Suprapubic skin (tissue), 4 donors: ENCODE measurements around the gene MED13L. TPM values are rescaled to one million over a fixed set of nuclear protein-coding genes. Genes with fewer than 3 reads are reported as not detected.

ENCODE experiments used
- DNase-seq, 2 donors: peaks; one replicate each; pipeline ENCODE4 v3.0.0-alpha.2; 2019; ENCODE audit warnings: low spot score in 2 of 2
- H3K27ac ChIP-seq: fragments of 200-600 bp; sonication (generic); one replicate; pipeline ENCODE4 v1.5.1; 2019
- H3K27me3 ChIP-seq: fragments of 200-600 bp; sonication (generic); one replicate; pipeline ENCODE4 v1.5.1; 2019
- H3K36me3 ChIP-seq: fragments of 200-600 bp; sonication (generic); one replicate; pipeline ENCODE4 v1.5.1; 2019
- H3K4me1 ChIP-seq: fragments of 200-600 bp; sonication (generic); one replicate; pipeline ENCODE4 v1.5.1; 2019
- H3K4me3 ChIP-seq: fragments of 200-600 bp; sonication (generic); one replicate; pipeline ENCODE4 v1.5.1; 2019; ENCODE audit warnings: mild to moderate bottlenecking
- H3K9me3 ChIP-seq: fragments of 200-600 bp; sonication (generic); one replicate; pipeline ENCODE4 v1.5.1; 2019
- EP300 ChIP-seq: sonication (generic); formaldehyde crosslinking; IDR thresholded peaks from one replicate; pipeline ENCODE4 v1.6.1; 2017; ENCODE audit warnings: antibody characterized with exemption
- POLR2A ChIP-seq, 2 donors: fragments of 450-650 bp; IDR thresholded peaks; one replicate each; pipeline ENCODE4 v1.6.1; 2017; ENCODE audit warnings: antibody characterized with exemption in 2 of 2, mild to moderate bottlenecking in 2 of 2, moderate library complexity in 2 of 2
- POLR2AphosphoS5 ChIP-seq, 3 donors: sonication (generic); formaldehyde crosslinking; IDR thresholded peaks; one replicate each; pipeline ENCODE4 v1.6.1; 2017; ENCODE audit warnings: antibody characterized with exemption in 3 of 3
- WGBS: methylation state at CpG from one replicate; pipeline ENCODE4 v1.1.5; 2018; 5-methylcytosine and 5-hydroxymethylcytosine counted together
- total RNA-seq, 4 donors: library from RNA; depleted of rRNA; stranded (reverse); fragments of >200 nt; gene quantifications; one replicate each; pipeline ENCODE4 v1.1.0, GENCODE V29; 2016
- TF ChIP-seq, protein P1 (sequence below), 2 donors: fragments of 200-600 bp in 1 of 2; fragments of 450-650 bp in 1 of 2; sonication (generic) in 1 of 2; IDR thresholded peaks; one replicate each; pipeline ENCODE4 v1.5.1; 2016 to 2019; ENCODE audit warnings: antibody characterized with exemption in 2 of 2, mild to moderate bottlenecking in 1 of 2, moderate library complexity in 1 of 2

The MED13L gene
- total RNA-seq, 4 donors from 2014 or later, result 173 to 418 (median 228) TPM

DNA sequence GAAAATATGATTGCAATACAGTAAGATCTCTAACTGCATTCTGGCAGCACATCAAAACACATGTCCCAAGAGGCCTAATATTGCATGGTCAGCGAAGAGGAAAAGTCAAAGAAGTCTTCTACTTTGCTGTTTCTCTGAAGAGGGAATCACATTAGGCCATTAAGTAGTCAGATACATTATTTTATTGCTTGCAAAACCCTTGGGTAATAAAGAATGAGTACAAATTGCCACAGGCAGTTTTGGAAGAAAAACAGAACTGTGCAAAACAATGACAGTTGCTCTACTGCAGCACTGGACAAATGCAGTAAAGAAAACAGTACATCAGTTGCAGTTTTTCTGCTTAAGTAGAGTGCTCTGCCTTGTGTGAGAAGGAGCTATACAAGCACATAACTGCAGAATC, 211.9 kb downstream of the MED13L start:
- TF ChIP-seq, protein P1, sequence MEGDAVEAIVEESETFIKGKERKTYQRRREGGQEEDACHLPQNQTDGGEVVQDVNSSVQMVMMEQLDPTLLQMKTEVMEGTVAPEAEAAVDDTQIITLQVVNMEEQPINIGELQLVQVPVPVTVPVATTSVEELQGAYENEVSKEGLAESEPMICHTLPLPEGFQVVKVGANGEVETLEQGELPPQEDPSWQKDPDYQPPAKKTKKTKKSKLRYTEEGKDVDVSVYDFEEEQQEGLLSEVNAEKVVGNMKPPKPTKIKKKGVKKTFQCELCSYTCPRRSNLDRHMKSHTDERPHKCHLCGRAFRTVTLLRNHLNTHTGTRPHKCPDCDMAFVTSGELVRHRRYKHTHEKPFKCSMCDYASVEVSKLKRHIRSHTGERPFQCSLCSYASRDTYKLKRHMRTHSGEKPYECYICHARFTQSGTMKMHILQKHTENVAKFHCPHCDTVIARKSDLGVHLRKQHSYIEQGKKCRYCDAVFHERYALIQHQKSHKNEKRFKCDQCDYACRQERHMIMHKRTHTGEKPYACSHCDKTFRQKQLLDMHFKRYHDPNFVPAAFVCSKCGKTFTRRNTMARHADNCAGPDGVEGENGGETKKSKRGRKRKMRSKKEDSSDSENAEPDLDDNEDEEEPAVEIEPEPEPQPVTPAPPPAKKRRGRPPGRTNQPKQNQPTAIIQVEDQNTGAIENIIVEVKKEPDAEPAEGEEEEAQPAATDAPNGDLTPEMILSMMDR (IDR thresholded peaks at IDR 0.05), result no peak
- TF ChIP-seq POLR2A (IDR thresholded peaks at IDR 0.05) (no peak), EP300 (no peak), POLR2AphosphoS5 (IDR thresholded peaks at IDR 0.05) (no peak)
- Histone ChIP-seq H3K27me3 (no peaks in the 10 kb centered on the region), H3K36me3 (no peaks in the 10 kb centered on the region), H3K9me3 (no peaks in the 10 kb centered on the region), H3K4me1 (peaks cover 33% of the 10 kb centered on the region), H3K4me3 (no peak overlapping the region), H3K27ac (no peak overlapping the region)
- 40% methylated on average over 1 of the region's 1 CpG for WGBS
- DNase-seq, result no peak

DNA sequence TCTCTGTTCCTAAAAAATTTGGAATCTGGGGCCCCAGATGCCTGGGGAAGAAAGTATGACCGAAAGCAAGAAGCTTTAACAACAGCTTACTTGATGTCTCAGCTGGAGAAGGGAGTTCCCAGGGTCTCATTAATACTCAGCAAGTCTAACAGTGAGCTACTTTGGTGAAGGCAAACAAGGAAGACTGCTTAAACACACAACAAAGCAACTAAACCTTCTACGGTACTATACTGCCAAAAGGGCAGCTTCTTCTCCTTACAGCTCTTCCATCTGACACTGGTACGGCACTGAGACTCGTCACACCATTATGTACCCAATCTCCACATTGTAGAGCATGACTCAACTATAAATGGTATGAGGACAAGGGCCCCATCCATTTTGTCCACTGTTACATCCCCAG, 213.0 kb downstream of the MED13L start:
- Histone ChIP-seq H3K27me3 (no peaks in the 10 kb centered on the region), H3K4me1 (peaks cover 36% of the 10 kb centered on the region), H3K27ac (no peak overlapping the region), H3K36me3 (no peaks in the 10 kb centered on the region), H3K9me3 (no peaks in the 10 kb centered on the region), H3K4me3 (no peak overlapping the region)
- WGBS, result 82% methylated on average over 4 of the region's 4 CpGs
- DNase-seq, result no peak
- TF ChIP-seq EP300 (no peak), POLR2A (IDR thresholded peaks at IDR 0.05) (no peak), POLR2AphosphoS5 (IDR thresholded peaks at IDR 0.05) (no peak)
- TF ChIP-seq, protein P1 (IDR thresholded peaks at IDR 0.05), result no peak

DNA sequence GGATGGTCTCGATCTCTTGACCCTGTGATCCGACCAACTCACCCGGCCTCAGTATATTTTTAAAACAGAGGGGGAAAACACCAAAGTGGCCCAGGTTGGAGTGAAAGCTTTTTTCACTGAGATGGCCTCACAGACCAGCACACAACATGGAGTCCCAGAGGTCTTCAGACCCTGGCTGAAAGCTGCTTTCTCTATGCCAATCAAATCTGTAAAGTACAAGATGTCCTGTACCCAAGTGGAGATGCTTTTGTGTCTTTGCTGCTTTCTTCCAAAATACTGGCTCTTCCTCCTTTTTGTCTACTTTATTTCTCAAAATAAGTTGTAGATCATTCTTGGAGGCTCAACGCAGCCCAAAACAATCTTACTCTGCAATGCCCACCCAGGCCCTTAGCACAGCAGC, 214.8 kb downstream of the MED13L start:
- H3K4me3 ChIP-seq, result no peak overlapping the region
- no peak for DNase-seq
- peaks cover 32% of the 10 kb centered on the region for H3K4me1 ChIP-seq
- 93% methylated on average over 4 of the region's 4 CpGs for WGBS
- no peaks in the 10 kb centered on the region for H3K36me3 ChIP-seq
- no peaks in the 10 kb centered on the region for H3K27me3 ChIP-seq
- TF ChIP-seq POLR2AphosphoS5 (IDR thresholded peaks at IDR 0.05) (peak in 1 of 3 donors; percentile 49), EP300 (no peak)
- H3K9me3 ChIP-seq, result no peaks in the 10 kb centered on the region
- peak overlapping the region; percentile 60 for H3K27ac ChIP-seq

DNA sequence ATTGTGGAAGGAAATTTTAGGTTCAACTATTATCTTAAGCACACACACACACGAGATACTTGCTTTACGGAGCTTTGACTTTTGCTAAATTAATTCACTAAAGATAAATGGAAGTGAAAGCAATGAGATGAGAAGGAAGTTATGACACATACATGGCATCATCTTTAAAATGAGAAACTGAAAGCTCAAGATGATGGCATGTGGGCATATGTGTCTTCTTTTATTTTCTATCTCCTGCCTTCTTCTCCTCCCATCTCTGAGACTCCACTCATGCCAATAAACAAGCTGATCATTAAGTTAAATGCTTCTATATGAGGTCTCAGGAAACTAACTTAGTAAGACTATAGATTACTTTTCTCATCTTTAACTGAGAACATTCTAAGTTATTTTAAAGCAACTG, 216.7 kb downstream of the MED13L start:
- no peaks in the 10 kb centered on the region for H3K27me3 ChIP-seq
- H3K9me3 ChIP-seq, result no peaks in the 10 kb centered on the region
- no peak for DNase-seq
- H3K4me3 ChIP-seq, result no peak overlapping the region
- peaks cover 25% of the 10 kb centered on the region for H3K4me1 ChIP-seq
- no peaks in the 10 kb centered on the region for H3K36me3 ChIP-seq
- H3K27ac ChIP-seq, result no peak overlapping the region
- 38% methylated on average over 2 of the region's 2 CpGs for WGBS
- no peak for TF ChIP-seq POLR2A (IDR thresholded peaks at IDR 0.05)
- TF ChIP-seq POLR2AphosphoS5 (IDR thresholded peaks at IDR 0.05), result no peak
- TF ChIP-seq EP300, result no peak
- TF ChIP-seq, protein P1 (IDR thresholded peaks at IDR 0.05), result no peak

GRCh38 chr12:116059904-116060303, 217.6 kb downstream of the MED13L start:
- H3K27ac ChIP-seq, result no peak overlapping the region
- no peaks in the 10 kb centered on the region for H3K27me3 ChIP-seq
- TF ChIP-seq EP300 (no peak), POLR2AphosphoS5 (IDR thresholded peaks at IDR 0.05) (no peak), POLR2A (IDR thresholded peaks at IDR 0.05) (no peak)
- TF ChIP-seq, protein P1 (IDR thresholded peaks at IDR 0.05), result no peak
- no peaks in the 10 kb centered on the region for H3K36me3 ChIP-seq
- DNase-seq, result no peak
- WGBS, result 81% methylated on average over 4 of the region's 4 CpGs
- H3K4me1 ChIP-seq, result peaks cover 18% of the 10 kb centered on the region
- no peak overlapping the region for H3K4me3 ChIP-seq
- H3K9me3 ChIP-seq, result no peaks in the 10 kb centered on the region

DNA sequence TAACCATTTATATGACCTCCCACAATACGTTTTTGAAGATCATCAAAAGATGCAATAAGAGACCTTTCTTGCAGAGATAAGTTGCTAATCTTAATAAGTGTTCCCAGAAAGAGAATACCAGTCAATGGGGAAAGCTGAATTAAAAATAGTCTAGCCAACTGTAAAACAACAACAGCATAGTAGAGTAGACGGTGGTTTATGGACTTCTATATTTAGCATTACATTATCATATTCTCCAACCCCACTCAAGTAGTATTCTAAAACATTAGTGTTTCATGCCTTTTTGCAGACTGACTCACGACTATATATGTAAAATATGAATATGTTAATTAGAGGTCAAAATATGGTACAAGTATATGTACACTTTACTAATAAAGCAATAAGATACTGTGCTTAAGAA, 218.9 kb downstream of the MED13L start:
- Histone ChIP-seq H3K27ac (no peak overlapping the region), H3K27me3 (no peaks in the 10 kb centered on the region), H3K4me3 (no peak overlapping the region), H3K36me3 (no peaks in the 10 kb centered on the region), H3K9me3 (no peaks in the 10 kb centered on the region), H3K4me1 (peaks cover 16% of the 10 kb centered on the region)
- DNase-seq, result no peak
- 70% methylated on average over 3 of the region's 3 CpGs for WGBS
- TF ChIP-seq POLR2AphosphoS5 (IDR thresholded peaks at IDR 0.05) (no peak), POLR2A (IDR thresholded peaks at IDR 0.05) (no peak), EP300 (no peak)
- TF ChIP-seq, protein P1 (IDR thresholded peaks at IDR 0.05), result no peak
